SU-DHL-6 (cell line): ENCODE measurements around the gene F11R.

Source experiments
- EZH2phosphoT487 ChIP-seq: fragments of 200-600 bp; sonication (generic), shearing (Covaris generic); conservative IDR thresholded peaks from 2 replicates; pipeline ENCODE4 v1.6.1; 2018; ENCODE audit warnings: mild to moderate bottlenecking, antibody characterized with exemption, low read length, moderate library complexity, mixed read lengths
- TF ChIP-seq, protein P1 (sequence below): fragments of 200-600 bp; sonication (generic); IDR thresholded peaks from one replicate; pipeline ENCODE4 v1.5.1; 2017; ENCODE audit warnings: antibody characterized with exemption, mild to moderate bottlenecking, low read length, moderate library complexity; ENCODE audit not compliant: insufficient read depth, poor library complexity, severe bottlenecking

- TF ChIP-seq, protein P1, sequence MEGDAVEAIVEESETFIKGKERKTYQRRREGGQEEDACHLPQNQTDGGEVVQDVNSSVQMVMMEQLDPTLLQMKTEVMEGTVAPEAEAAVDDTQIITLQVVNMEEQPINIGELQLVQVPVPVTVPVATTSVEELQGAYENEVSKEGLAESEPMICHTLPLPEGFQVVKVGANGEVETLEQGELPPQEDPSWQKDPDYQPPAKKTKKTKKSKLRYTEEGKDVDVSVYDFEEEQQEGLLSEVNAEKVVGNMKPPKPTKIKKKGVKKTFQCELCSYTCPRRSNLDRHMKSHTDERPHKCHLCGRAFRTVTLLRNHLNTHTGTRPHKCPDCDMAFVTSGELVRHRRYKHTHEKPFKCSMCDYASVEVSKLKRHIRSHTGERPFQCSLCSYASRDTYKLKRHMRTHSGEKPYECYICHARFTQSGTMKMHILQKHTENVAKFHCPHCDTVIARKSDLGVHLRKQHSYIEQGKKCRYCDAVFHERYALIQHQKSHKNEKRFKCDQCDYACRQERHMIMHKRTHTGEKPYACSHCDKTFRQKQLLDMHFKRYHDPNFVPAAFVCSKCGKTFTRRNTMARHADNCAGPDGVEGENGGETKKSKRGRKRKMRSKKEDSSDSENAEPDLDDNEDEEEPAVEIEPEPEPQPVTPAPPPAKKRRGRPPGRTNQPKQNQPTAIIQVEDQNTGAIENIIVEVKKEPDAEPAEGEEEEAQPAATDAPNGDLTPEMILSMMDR, result no peak
- TF ChIP-seq EZH2phosphoT487, result no peak
These were observed 47.6 kb upstream of the F11R start for GRCh38 chr1:161068306-161069234.
